ENCODE measurements around the gene PKMYT1.

The PKMYT1 gene

DNA sequence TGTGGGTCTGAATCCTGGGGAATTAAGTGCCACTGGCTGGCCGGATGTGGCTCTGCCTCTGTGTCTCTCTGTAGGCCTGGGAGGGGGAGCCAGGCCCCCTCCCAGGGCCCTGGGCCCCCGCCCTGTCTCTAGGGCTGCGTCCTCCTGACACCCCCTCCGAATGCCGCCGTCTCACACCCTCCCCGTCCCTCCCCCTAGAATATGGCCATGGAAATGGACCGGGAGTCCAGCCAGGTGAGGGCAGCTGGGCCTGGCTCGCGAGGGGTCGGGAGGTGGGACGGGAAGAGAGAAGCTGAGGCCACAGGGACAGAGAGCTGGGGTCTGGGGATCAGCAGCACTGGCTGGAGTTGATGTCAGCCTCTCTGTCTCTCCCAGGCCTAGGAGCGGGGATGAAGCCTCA, 16.1 kb upstream of the PKMYT1 start:
- no peak for DNase-seq (ENCODE audit: low spot score)

GRCh38 chr16:2992383-2993081, 12.3 kb upstream of the PKMYT1 start:
- no peak for DNase-seq (ENCODE audit: low spot score)

DNA sequence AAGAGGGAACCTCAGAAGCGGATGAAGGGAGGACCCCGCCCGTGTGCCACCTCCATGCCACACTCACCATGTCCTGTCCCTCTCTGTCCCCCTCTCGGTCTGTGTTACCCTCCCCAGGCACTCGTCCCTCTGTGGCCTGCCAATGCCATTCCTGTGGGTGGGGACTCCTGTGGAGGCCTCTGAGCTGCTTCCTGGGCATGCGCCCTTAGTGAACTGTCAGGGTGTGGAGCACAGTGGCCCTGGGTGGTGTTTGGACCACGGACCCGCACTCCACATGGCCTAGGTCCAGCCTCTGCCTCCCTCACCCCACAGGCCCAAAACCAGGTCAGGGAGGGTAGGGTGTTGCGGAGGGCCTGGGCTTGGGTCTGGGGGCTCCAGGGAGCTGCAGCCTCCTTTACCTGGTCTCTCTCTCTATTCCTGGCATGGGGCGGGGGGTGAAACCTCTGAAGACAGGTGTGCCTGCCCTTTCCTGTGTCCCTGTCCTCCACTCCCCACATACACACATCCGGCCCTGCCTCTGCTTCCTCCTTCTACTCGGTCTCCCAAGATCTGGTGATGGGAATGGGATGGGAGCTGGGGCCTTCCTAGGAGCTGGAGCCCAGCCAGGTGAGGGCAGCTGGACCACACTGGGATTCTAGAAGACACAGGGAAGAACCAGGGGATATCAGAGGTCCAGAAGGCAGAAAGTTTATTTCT, 11.5 kb upstream of the PKMYT1 start:
- no peak for DNase-seq (ENCODE audit: low spot score)

DNA sequence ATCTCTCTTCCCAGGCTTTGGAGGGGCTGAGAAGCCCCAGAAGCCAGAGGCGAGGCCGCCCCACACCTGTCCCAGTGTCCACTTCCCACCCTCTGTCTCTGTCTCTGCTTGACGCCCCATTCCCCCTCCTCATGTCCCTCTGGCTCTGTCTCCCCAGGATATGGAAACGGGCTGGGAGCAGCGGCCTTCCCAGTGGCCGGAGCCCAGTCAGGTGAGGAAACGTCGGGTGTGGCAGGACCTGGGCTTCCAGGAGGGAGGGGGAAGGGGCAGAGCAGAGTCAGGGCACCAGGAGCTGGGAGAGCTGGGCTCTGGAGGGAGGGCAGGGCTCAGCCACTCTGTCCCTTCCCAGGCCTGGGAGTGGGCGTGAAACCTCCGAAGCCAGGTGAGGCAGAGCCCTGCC, 10.6 kb upstream of the PKMYT1 start:
- DNase-seq (ENCODE audit: low spot score): no peak

DNA sequence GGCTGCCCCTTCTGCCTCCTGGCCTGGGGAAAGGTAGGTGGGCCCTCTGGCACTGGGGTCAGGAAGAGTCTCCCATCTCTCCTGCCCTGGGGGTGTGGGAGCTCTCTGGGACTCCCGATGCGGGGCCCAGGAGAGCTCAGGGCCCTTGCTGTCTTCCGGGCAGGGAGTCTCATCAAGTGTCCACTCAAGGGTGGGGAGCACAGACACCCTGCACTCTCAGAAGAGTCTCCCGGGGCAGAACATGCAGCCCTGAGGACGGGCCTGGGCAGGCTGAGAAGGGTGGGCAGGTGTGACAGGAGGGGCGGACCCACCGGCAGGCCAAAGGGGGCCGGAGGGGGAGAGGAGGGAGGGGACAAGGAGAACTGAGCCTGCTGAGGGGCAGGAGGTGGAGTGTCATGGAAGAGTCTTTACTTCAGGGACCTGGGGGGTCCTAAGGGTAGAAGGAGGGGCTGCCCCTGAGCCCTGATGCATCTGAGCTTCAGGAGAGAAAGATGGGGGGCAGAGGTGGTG, 8.4 kb upstream of the PKMYT1 start:
- no peak for DNase-seq (ENCODE audit: low spot score)

- no peak for DNase-seq (ENCODE audit: low spot score)
Measured at GRCh38 chr16:2987833-2988232, 7.6 kb upstream of the PKMYT1 start.

GRCh38 chr16:2987286-2987685, 7.0 kb upstream of the PKMYT1 start:
- DNase-seq (ENCODE audit: low spot score): no peak

- no peak for DNase-seq (ENCODE audit: low spot score)
Measured at GRCh38 chr16:2986623-2987188, 6.5 kb upstream of the PKMYT1 start.

GRCh38 chr16:2985893-2986355, 5.7 kb upstream of the PKMYT1 start:
- DNase-seq (ENCODE audit: low spot score): no peak

- no peak for DNase-seq (ENCODE audit: low spot score)
Measured at GRCh38 chr16:2985462-2985861, 5.2 kb upstream of the PKMYT1 start.

GRCh38 chr16:2983706-2984136, 3.5 kb upstream of the PKMYT1 start:
- DNase-seq (ENCODE audit: low spot score): peak; percentile 58

DNA sequence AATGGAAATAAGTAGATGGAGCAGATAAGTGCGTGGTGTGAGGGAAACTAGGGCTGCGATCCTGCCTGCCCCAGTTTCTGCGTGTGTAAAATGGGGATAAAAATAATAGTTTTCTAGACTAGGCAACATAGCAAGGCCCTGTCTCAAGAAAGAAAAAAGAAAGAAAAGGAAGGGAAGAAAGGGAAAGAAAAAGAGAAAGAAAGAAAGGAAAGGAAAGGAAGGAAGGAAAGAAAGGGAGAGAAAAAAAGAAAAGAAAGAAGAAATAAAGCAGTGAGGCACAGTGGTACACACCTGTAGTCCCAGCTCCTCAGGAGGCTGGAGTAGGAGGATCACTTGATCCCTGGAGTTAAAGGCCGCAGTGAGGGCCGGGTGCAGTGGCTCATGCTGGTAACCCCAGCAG, 2.2 kb upstream of the PKMYT1 start:
- DNase-seq (ENCODE audit: low spot score): no peak

DNA sequence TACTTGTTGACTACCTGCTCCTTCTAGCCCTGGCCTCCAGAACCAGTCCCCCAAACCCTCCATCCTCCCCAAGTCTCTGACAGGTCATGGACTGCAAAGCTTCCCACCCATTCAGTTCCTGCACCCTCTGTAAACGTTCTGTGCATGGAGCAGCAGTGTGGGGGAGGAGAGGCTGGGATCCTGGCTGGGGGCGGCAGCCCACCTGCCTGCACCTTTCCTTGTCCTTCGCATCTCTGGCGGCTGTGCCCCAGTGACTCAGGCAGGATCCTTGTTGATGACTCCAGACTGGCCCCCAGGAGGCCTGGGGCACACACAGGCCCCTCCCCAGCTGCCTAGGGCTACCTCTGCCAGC, 1.6 kb upstream of the PKMYT1 start:
- no peak for DNase-seq (ENCODE audit: low spot score)

DNA sequence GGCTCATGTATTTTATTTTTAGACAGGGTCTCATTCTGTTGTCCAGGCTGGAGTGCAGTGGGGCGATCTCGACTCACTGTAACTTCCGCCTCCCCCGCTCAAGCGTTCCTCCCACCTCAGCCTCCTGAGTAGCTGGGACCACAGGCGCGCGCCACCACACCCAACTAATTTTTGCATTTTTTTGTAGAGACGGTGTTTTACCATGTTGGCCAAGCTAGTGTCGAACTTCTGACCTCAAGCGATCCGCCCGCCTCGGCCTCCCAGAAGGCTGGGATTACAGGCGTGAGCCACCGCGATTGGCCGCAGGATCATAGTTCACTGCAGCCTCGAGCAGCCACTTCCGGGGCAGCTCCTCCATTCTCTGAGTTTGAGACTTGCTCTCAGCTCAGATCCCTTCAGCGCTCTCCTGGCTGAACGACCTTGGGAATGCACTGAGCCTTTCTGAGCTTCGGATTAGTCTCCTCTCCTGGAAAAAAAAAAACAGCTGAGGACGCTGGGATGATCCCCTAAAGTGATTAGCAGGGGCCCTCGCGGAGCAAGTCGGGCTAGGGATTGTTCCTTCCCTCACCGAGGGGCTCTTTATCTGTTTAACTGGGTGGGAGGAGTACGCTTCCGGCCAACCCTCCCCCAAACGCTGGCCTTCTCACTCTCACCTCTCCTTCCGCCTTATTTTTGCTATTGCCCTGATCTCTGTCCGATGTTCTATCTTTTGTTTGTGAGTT, 1.1 kb upstream of the PKMYT1 start:
- DNase-seq (ENCODE audit: low spot score): no peak

- DNase-seq (ENCODE audit: low spot score): no peak
Measured at GRCh38 chr16:2979669-2980226, 498 bp downstream of the PKMYT1 start.

DNA sequence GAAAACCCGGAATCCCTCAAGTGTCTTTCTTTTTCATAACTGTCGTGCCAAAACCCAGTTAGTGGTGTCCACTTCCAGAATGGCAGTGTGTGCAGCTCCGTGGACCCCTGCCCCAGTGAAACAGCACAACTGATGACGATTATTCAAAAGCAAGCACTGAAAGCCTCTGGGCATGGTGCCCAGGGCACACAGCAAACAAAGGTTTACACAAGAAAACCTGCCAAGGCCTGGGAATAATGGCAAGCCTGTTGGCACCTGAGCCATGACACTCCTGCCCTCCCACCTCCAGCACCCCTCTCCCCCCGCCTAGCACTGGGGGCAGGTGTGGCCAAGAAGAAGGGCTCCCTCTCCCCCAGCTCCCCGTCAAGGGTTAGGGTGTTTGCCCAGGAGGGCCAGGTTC, 2.8 kb downstream of the PKMYT1 start:
- no peak for DNase-seq (ENCODE audit: low spot score)

GRCh38 chr16:2976673-2977072, 3.6 kb downstream of the PKMYT1 start:
- DNase-seq (ENCODE audit: low spot score): no peak

DNA sequence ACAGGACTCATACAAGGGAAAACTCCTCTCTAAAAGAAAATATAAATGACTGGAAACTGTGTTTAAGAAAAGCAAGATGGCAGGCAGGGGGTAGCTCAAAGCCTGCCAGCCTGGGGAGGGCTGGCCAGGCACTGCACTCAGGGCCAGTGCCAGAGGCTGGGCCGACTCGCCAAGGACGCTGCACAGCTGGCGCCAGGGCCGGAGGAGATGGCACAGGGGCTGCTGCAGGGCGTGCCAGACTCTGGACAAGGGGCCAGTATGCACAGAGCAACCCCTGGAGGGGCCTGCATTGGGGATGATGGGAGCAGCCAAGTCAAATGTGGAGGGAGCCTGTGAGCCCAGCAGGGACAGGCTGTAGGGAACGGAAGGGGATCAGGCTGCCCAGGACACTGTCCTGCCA, 4.0 kb downstream of the PKMYT1 start:
- DNase-seq (ENCODE audit: low spot score): no peak

GRCh38 chr16:2975161-2975795, 5.0 kb downstream of the PKMYT1 start:
- DNase-seq (ENCODE audit: low spot score): no peak

DNA sequence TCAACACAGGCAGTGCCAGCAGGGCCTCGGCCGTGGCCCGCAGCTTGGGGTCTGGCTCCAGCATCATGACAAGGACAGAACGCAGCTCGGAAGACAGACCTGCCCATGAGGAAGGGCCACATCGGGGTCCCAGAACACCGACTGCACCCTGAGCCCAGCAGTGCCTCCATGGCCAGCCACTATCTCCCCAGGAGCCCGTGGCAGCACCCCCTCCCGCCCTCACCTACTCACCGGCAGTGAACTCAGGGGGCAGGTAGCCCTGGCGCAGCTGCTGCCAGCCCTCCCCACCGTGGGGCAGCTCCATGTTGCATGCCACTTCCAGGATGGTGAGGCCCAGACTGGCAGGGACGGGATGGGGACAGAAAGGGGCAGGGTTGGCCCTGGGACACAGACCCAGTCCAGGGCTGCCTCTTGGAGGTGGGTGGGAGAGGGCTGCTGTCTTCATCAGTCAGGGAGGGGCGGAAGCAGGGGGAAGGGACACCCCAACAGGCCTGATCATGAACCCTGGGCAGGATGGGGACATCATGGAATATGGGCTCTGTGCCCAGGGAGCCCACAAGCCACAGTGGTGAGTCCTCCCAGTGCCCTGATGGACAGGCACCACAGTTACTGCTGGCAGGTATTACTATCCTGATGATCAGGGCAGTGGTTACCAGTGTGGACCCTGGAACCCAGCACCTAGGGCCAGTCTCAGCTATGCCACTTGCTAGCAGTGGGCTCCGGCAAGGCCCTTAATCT, 5.8 kb downstream of the PKMYT1 start:
- no peak for DNase-seq (ENCODE audit: low spot score)
